ENCODE measurements around the gene ARMC3.

DNA sequence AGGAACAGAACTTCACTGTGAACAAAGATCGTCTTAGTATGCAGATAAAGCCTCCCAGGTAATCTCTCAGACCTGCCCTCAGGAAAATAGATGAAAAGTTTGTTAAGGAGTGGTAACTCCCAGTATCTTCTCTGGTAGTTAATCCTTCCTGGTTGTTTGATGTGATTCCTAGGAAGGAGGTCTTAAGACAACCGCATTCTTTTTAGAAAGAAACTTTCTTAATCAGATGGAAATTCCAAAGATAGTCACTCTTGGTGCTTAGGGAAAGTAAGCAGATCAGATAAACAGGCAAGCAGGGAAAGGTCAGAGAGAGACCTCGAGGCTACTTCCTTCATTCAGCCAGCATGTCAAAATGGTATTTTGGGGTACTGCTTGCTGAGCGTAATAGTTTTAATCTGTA, 30.5 kb upstream of the ARMC3 start:
- TF ChIP-seq, protein P1, sequence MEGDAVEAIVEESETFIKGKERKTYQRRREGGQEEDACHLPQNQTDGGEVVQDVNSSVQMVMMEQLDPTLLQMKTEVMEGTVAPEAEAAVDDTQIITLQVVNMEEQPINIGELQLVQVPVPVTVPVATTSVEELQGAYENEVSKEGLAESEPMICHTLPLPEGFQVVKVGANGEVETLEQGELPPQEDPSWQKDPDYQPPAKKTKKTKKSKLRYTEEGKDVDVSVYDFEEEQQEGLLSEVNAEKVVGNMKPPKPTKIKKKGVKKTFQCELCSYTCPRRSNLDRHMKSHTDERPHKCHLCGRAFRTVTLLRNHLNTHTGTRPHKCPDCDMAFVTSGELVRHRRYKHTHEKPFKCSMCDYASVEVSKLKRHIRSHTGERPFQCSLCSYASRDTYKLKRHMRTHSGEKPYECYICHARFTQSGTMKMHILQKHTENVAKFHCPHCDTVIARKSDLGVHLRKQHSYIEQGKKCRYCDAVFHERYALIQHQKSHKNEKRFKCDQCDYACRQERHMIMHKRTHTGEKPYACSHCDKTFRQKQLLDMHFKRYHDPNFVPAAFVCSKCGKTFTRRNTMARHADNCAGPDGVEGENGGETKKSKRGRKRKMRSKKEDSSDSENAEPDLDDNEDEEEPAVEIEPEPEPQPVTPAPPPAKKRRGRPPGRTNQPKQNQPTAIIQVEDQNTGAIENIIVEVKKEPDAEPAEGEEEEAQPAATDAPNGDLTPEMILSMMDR (IDR thresholded peaks at IDR 0.05; ENCODE audit: low read depth, low read length, missing input control), result no peak
- TF ChIP-seq, protein P2, sequence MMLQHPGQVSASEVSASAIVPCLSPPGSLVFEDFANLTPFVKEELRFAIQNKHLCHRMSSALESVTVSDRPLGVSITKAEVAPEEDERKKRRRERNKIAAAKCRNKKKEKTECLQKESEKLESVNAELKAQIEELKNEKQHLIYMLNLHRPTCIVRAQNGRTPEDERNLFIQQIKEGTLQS (IDR thresholded peaks at IDR 0.05), result no peak
- TF ChIP-seq, protein P3, sequence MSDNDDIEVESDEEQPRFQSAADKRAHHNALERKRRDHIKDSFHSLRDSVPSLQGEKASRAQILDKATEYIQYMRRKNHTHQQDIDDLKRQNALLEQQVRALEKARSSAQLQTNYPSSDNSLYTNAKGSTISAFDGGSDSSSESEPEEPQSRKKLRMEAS (IDR thresholded peaks at IDR 0.05), result no peak
- TF ChIP-seq, protein P4, sequence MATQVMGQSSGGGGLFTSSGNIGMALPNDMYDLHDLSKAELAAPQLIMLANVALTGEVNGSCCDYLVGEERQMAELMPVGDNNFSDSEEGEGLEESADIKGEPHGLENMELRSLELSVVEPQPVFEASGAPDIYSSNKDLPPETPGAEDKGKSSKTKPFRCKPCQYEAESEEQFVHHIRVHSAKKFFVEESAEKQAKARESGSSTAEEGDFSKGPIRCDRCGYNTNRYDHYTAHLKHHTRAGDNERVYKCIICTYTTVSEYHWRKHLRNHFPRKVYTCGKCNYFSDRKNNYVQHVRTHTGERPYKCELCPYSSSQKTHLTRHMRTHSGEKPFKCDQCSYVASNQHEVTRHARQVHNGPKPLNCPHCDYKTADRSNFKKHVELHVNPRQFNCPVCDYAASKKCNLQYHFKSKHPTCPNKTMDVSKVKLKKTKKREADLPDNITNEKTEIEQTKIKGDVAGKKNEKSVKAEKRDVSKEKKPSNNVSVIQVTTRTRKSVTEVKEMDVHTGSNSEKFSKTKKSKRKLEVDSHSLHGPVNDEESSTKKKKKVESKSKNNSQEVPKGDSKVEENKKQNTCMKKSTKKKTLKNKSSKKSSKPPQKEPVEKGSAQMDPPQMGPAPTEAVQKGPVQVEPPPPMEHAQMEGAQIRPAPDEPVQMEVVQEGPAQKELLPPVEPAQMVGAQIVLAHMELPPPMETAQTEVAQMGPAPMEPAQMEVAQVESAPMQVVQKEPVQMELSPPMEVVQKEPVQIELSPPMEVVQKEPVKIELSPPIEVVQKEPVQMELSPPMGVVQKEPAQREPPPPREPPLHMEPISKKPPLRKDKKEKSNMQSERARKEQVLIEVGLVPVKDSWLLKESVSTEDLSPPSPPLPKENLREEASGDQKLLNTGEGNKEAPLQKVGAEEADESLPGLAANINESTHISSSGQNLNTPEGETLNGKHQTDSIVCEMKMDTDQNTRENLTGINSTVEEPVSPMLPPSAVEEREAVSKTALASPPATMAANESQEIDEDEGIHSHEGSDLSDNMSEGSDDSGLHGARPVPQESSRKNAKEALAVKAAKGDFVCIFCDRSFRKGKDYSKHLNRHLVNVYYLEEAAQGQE (IDR thresholded peaks at IDR 0.05), result no peak
- no peak for TF ChIP-seq FOXA1 (IDR thresholded peaks at IDR 0.05)
- TF ChIP-seq JUND (IDR thresholded peaks at IDR 0.05), result no peak
- TF ChIP-seq SP1 (IDR thresholded peaks at IDR 0.05), result no peak
- no peak for TF ChIP-seq RAD21 (IDR thresholded peaks at IDR 0.05)
- TF ChIP-seq EGR1 (IDR thresholded peaks at IDR 0.05; ENCODE audit: low read depth in 2 of 2), result no peak
- no peak for TF ChIP-seq TAF1 (conservative IDR thresholded peaks at IDR 0.05)
- TF ChIP-seq RXRA (IDR thresholded peaks at IDR 0.05), result no peak

Measured in liver (tissue), 3 donors.